HepG2 (cell line): ENCODE results near the gene DCST2. TPM values are rescaled to one million over a fixed set of nuclear protein-coding genes. Genes with fewer than 3 reads are reported as not detected.
A peak's percentile ranks its signal among the peaks of the same experiment; 100 is the strongest.

Source experiments
- ATAC-seq: fragments of 200-7000 bp; cut with Tn5 transposase; 3 replicates; pipeline ENCODE4 v1.9.1; 2020; ENCODE audit warnings: mild to moderate bottlenecking, moderate library complexity
- BruUV-seq: library from RNA; stranded (reverse); fragments of 400-500 nt; replicated peaks from 2 replicates; lab custom pipeline; 2021; lab: Mats Ljungman, UMichigan
- CTCF ChIA-PET: fragments of 300-600 bp; formaldehyde crosslinking; extraction: SDS; loops from one replicate; lab custom pipeline; 2021; ENCODE audit warnings: low total read pairs, inconsistent platforms, low intra/inter-chr PET ratio; lab: Yijun Ruan, JAX
- POLR2A ChIA-PET: fragments of 350-600 bp; sonication (Branson Sonifier 250); formaldehyde crosslinking; loops from one replicate; lab custom pipeline; 2020; ENCODE audit warnings: antibody characterized with exemption, inconsistent platforms; lab: Yijun Ruan, JAX
- DNase-seq: peaks from one replicate; pipeline ENCODE4 v3.0.0-alpha.2; 2015; ENCODE audit warnings: low spot score
- FAIRE-seq: peaks from 3 replicates; lab custom pipeline; 2011; peaks lifted over from hg19 to GRCh38; lab: Jason Lieb, UNC
- H2AFZ ChIP-seq: one replicate; pipeline ENCODE4 v1.6.1; 2011; ENCODE audit warnings: low read length, inconsistent platforms
- H3K27ac ChIP-seq: fragments of 300-600 bp; 3 replicates; pipeline ENCODE4 v1.8.0; 2011; ENCODE audit warnings: mixed run types, mild to moderate bottlenecking, mixed read lengths, low read length, inconsistent platforms; ENCODE audit not compliant: insufficient read depth; ENCODE audit errors: extremely low read length
- H3K27me3 ChIP-seq, 2 experiments: fragments of 200-600 bp in 1 of 2; 2 replicates in 1 of 2; 3 replicates in 1 of 2; pipeline versions ENCODE4 v1.6.0 to v1.8.0; 2011; ENCODE audit warnings: low read length in 2 of 2, mild to moderate bottlenecking in 2 of 2, moderate library complexity in 2 of 2, inconsistent platforms in 1 of 2; ENCODE audit not compliant: insufficient read depth in 2 of 2, control insufficient read depth in 1 of 2
- H3K36me3 ChIP-seq, 2 experiments: fragments of 200-600 bp in 1 of 2; replicated peaks in 1 of 2; 2 replicates in 1 of 2; 3 replicates in 1 of 2; pipeline versions ENCODE4 v1.5.1 to v1.8.0; 2011; ENCODE audit warnings: low read length in 2 of 2, inconsistent platforms in 1 of 2; ENCODE audit not compliant: insufficient read depth in 2 of 2, control insufficient read depth in 1 of 2
- H3K4me1 ChIP-seq: 2 replicates; pipeline ENCODE4 v1.5.1; 2012; ENCODE audit warnings: low read length, inconsistent platforms; ENCODE audit not compliant: insufficient read depth
- H3K4me2 ChIP-seq: 2 replicates; pipeline ENCODE4 v1.6.0; 2011; ENCODE audit warnings: low read depth, low read length, inconsistent platforms
- H3K4me3 ChIP-seq, 3 experiments: fragments of 200-600 bp in 1 of 3; sonication (generic), shearing (Covaris generic) in 1 of 3; replicated peaks in 1 of 3; 2 replicates each; pipeline ENCODE4 v1.5.1; 2011 to 2016; ENCODE audit warnings: low read length in 3 of 3, inconsistent platforms in 2 of 3, low read depth in 2 of 3, mild to moderate bottlenecking in 2 of 3, control low read depth in 1 of 3, mixed read lengths in 1 of 3; ENCODE audit not compliant: insufficient read depth in 1 of 3
- H3K79me2 ChIP-seq: one replicate; pipeline ENCODE4 v1.6.1; 2011; ENCODE audit warnings: low read length, inconsistent platforms; ENCODE audit not compliant: insufficient read depth
- H3K9ac ChIP-seq: 2 replicates; pipeline ENCODE4 v1.6.0; 2011; ENCODE audit warnings: mild to moderate bottlenecking, low read depth, low read length, inconsistent platforms; ENCODE audit not compliant: insufficient read depth
- H3K9me3 ChIP-seq: 2 replicates; pipeline ENCODE4 v1.5.1; 2012; ENCODE audit warnings: mild to moderate bottlenecking, low read length
- H4K20me1 ChIP-seq: 2 replicates; pipeline ENCODE4 v1.6.0; 2011; ENCODE audit warnings: inconsistent platforms, mild to moderate bottlenecking, low read length, moderate library complexity; ENCODE audit not compliant: insufficient read depth
- EZH2 ChIP-seq: conservative IDR thresholded peaks from 2 replicates; pipeline ENCODE4 v1.6.1; 2012; ENCODE audit warnings: mild to moderate bottlenecking, low read depth, low read length, moderate library complexity
- KDM4B ChIP-seq: sonication (generic); formaldehyde crosslinking; IDR thresholded peaks from 2 replicates; pipeline ENCODE4 v1.4.0; 2020; ENCODE audit warnings: missing genetic modification reagents
- MIXL1 ChIP-seq: IDR thresholded peaks from 2 replicates; pipeline ENCODE4 v1.6.1; 2016
- MTF2 ChIP-seq: sonication (generic); formaldehyde crosslinking; IDR thresholded peaks from 2 replicates; pipeline ENCODE4 v1.5.0; 2020; ENCODE audit warnings: missing genetic modification reagents, borderline replicate concordance
- POGZ ChIP-seq: sonication (generic); formaldehyde crosslinking; IDR thresholded peaks from 2 replicates; pipeline ENCODE4 v1.4.0; 2020; ENCODE audit warnings: mild to moderate bottlenecking, missing genetic modification reagents
- SALL1 ChIP-seq: sonication (generic); formaldehyde crosslinking; IDR thresholded peaks from 2 replicates; pipeline ENCODE4 v1.8.0; 2022; ENCODE audit warnings: mild to moderate bottlenecking, missing genetic modification reagents
- ZFP90 ChIP-seq: sonication (generic); formaldehyde crosslinking; IDR thresholded peaks from 2 replicates; pipeline ENCODE4 v1.8.0; 2022; ENCODE audit warnings: missing genetic modification reagents, mild to moderate bottlenecking, inconsistent platforms, borderline replicate concordance
- ZMYM2 ChIP-seq: sonication (generic); formaldehyde crosslinking; IDR thresholded peaks from 2 replicates; pipeline ENCODE4 v1.8.0; 2022; ENCODE audit warnings: mild to moderate bottlenecking, missing genetic modification reagents
- WGBS: methylation state at CpG from one replicate; pipeline ENCODE4 v1.1.6; 2017; ENCODE audit warnings: low lambda C conversion rate; 5-methylcytosine and 5-hydroxymethylcytosine counted together
- in situ Hi-C: cut with HindIII; loops from 2 replicates; pipeline ENCODE4 v1.10.0; 2017; ENCODE audit warnings: low pct_unique_long_range_greater_than_20kb; ENCODE audit not compliant: extremely low pct_ligation_motif_present
- intact Hi-C: fragments of 100-400 bp; cut with micrococcal nuclease; formaldehyde crosslinking; loops from one replicate; pipeline ENCODE4 v1.10.0; 2022; ENCODE audit not compliant: unreplicated experiment
- polyA plus RNA-seq, 8 experiments: library from polyadenylated mRNA; depleted of rRNA in 3 of 8; stranded (reverse) in 7 of 8; unstranded in 1 of 8; fragments of >200 nt; fragmentation: Illumina TruSeq in 4 of 8; extraction: Trizol in 4 of 8; gene quantifications; 2 replicates each; pipeline versions ENCODE4 v1.2.1 to v1.2.3, GENCODE V29; 2011 to 2016; ENCODE audit warnings: low read depth in 4 of 8, missing spikeins in 1 of 8, mixed read lengths in 1 of 8; ENCODE audit not compliant: insufficient read depth in 1 of 8
- total RNA-seq, 5 experiments: library from RNA; depleted of rRNA; stranded (reverse); fragments of >200 nt; fragmentation: Illumina TruSeq; extraction: Trizol; gene quantifications; 2 replicates each; pipeline ENCODE4 v1.2.3, GENCODE V29; 2016; ENCODE audit warnings: low read depth in 1 of 5
- TF ChIP-seq, protein P1 (sequence below): sonication (generic); formaldehyde crosslinking; IDR thresholded peaks from 2 replicates; pipeline ENCODE4 v1.9.0; 2021; ENCODE audit warnings: missing genetic modification reagents, mild to moderate bottlenecking, borderline replicate concordance
- TF ChIP-seq, protein P2 (sequence below): sonication (generic); formaldehyde crosslinking; conservative IDR thresholded peaks from 2 replicates; pipeline ENCODE4 v1.5.0; 2020; ENCODE audit warnings: missing genetic modification reagents
- TF ChIP-seq, protein P3 (sequence below): sonication (generic); formaldehyde crosslinking; IDR thresholded peaks from 2 replicates; pipeline ENCODE4 v1.5.1; 2020; ENCODE audit warnings: mild to moderate bottlenecking, missing genetic modification reagents, moderate library complexity
- TF ChIP-seq, protein P4 (sequence below): sonication (generic); formaldehyde crosslinking; IDR thresholded peaks from 2 replicates; pipeline ENCODE4 v1.8.0; 2023; ENCODE audit warnings: mild to moderate bottlenecking, missing genetic modification reagents
- TF ChIP-seq, protein P5 (sequence below): sonication (generic); formaldehyde crosslinking; IDR thresholded peaks from 2 replicates; pipeline ENCODE4 v1.4.0; 2020; ENCODE audit warnings: missing genetic modification reagents; ENCODE audit errors: not compliant biosample characterization

DCST2 gene
- total and polyA plus RNA-seq, 2 of the 13 experiments (the other 11 are each of a cell fraction or from before 2014, with no cell fraction given), result 0.74 TPM; not detected in 1

DNA sequence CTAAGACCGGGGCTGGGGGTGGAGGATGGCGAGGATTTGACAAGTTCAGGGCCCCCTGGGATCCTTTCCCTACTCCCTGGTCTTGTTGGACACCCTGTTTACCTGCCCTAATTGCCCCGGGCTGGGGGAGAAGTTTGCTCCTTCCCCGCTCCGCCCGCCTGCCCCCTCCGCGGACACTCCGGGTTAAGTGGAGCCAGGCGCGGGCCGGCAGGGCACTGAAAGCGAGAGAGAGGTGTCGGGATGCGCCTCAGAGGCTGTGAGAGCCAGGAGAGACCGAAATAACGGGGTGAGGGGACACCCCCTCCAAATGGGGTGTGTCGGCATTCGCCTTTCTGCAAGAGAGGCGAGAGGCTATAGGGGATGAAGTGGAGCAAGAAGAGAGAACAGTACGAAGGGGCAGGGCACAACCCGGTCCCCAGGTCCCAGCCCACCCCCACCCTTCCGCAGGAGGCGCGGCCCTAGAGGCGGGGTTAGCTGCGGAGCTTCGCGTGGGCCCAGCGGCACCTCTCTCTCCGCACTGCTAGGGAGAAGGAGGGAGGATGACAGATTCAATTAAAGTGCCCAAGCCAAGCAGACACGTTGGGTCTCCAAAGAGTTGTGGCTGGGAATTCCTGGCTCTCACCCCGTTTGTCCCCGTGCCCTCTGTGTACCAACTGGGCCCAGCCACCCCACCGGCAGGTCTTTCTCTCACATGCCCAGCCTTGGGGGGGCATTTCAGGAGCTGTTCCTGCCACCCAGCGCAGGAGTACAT is 48.9 kb upstream of the DCST2 start:
- Histone ChIP-seq H4K20me1 (peaks cover 4% of the 10 kb centered on the region; the same call in 1 of the 2 replicates), H3K27ac (no peak overlapping the region), H2AFZ (no peak overlapping the region), H3K4me2 (peak overlapping the region; percentile 90), H3K9me3 (no peaks in the 10 kb centered on the region), H3K27me3 (peaks cover 27 to 68% of the 10 kb centered on the region in 2 experiments), H3K36me3 (no peaks in the 10 kb centered on the region), H3K4me1 (peaks cover 88% of the 10 kb centered on the region), H3K4me3 (peak overlapping the region; percentile 22 to 70 (median 41); a peak in 5 of 6 replicates), H3K9ac (no peak overlapping the region), H3K79me2 (no peaks in the 10 kb centered on the region)
- no peak for FAIRE-seq
- intact Hi-C loops, result loop anchor here (5.0 to 10.0 kb wide), 2 partner anchors 35 to 178 kb away; no protein-coding TSS in a partner anchor
- DNase-seq, result no peak
- POLR2A ChIA-PET, result no interaction called here
- no TSS peak for BruUV-seq
- in situ Hi-C loops, result no loop called here
- 5% methylated on average over 30 of the region's 36 CpGs for WGBS
- CTCF ChIA-PET, result interaction anchor here (1.4 kb wide), 1 partner anchor 81 kb away, joined by 4 read pairs; the partner anchor contains the start of gene ZBTB7B
- ATAC-seq, result no peak
- TF ChIP-seq, protein P1, sequence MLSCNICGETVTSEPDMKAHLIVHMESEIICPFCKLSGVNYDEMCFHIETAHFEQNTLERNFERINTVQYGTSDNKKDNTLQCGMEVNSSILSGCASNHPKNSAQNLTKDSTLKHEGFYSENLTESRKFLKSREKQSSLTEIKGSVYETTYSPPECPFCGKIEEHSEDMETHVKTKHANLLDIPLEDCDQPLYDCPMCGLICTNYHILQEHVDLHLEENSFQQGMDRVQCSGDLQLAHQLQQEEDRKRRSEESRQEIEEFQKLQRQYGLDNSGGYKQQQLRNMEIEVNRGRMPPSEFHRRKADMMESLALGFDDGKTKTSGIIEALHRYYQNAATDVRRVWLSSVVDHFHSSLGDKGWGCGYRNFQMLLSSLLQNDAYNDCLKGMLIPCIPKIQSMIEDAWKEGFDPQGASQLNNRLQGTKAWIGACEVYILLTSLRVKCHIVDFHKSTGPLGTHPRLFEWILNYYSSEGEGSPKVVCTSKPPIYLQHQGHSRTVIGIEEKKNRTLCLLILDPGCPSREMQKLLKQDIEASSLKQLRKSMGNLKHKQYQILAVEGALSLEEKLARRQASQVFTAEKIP (CRISPR knock-in tag), result no peak
- TF ChIP-seq, protein P2, sequence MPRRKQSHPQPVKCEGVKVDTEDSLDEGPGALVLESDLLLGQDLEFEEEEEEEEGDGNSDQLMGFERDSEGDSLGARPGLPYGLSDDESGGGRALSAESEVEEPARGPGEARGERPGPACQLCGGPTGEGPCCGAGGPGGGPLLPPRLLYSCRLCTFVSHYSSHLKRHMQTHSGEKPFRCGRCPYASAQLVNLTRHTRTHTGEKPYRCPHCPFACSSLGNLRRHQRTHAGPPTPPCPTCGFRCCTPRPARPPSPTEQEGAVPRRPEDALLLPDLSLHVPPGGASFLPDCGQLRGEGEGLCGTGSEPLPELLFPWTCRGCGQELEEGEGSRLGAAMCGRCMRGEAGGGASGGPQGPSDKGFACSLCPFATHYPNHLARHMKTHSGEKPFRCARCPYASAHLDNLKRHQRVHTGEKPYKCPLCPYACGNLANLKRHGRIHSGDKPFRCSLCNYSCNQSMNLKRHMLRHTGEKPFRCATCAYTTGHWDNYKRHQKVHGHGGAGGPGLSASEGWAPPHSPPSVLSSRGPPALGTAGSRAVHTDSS (CRISPR knock-in tag), result no peak
- TF ChIP-seq, protein P3, sequence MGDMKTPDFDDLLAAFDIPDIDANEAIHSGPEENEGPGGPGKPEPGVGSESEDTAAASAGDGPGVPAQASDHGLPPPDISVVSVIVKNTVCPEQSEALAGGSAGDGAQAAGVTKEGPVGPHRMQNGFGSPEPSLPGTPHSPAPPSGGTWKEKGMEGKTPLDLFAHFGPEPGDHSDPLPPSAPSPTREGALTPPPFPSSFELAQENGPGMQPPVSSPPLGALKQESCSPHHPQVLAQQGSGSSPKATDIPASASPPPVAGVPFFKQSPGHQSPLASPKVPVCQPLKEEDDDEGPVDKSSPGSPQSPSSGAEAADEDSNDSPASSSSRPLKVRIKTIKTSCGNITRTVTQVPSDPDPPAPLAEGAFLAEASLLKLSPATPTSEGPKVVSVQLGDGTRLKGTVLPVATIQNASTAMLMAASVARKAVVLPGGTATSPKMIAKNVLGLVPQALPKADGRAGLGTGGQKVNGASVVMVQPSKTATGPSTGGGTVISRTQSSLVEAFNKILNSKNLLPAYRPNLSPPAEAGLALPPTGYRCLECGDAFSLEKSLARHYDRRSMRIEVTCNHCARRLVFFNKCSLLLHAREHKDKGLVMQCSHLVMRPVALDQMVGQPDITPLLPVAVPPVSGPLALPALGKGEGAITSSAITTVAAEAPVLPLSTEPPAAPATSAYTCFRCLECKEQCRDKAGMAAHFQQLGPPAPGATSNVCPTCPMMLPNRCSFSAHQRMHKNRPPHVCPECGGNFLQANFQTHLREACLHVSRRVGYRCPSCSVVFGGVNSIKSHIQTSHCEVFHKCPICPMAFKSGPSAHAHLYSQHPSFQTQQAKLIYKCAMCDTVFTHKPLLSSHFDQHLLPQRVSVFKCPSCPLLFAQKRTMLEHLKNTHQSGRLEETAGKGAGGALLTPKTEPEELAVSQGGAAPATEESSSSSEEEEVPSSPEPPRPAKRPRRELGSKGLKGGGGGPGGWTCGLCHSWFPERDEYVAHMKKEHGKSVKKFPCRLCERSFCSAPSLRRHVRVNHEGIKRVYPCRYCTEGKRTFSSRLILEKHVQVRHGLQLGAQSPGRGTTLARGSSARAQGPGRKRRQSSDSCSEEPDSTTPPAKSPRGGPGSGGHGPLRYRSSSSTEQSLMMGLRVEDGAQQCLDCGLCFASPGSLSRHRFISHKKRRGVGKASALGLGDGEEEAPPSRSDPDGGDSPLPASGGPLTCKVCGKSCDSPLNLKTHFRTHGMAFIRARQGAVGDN, result peak; percentile 45
- TF ChIP-seq, protein P4, sequence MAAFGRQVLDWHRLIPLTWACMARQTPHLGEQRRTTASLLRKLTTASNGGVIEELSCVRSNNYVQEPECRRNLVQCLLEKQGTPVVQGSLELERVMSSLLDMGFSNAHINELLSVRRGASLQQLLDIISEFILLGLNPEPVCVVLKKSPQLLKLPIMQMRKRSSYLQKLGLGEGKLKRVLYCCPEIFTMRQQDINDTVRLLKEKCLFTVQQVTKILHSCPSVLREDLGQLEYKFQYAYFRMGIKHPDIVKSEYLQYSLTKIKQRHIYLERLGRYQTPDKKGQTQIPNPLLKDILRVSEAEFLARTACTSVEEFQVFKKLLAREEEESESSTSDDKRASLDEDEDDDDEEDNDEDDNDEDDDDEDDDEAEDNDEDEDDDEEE (CRISPR knock-in tag), result no peak
- TF ChIP-seq SALL1 (CRISPR knock-in tag) (0 out of 2 replicates have a peak, but pooled peaks have one; percentile 1), EZH2 (0 out of 2 replicates have a peak, but pooled peaks have one; percentile 38), ZFP90 (no peak), MIXL1 (CRISPR knock-in tag) (no peak), KDM4B (CRISPR knock-in tag) (no peak), POGZ (no peak), ZMYM2 (no peak), MTF2 (CRISPR knock-in tag) (peak; percentile 62)
- TF ChIP-seq, protein P5, sequence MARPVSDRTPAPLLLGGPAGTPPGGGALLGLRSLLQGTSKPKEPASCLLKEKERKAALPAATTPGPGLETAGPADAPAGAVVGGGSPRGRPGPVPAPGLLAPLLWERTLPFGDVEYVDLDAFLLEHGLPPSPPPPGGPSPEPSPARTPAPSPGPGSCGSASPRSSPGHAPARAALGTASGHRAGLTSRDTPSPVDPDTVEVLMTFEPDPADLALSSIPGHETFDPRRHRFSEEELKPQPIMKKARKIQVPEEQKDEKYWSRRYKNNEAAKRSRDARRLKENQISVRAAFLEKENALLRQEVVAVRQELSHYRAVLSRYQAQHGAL, result no peak
